ENCODE data around the gene ATP6V0A1.

GRCh38 chr17:42422412-42422957 lies 36.2 kb upstream of the ATP6V0A1 start:
- TF ChIP-seq ZNF274 (IDR thresholded peaks at IDR 0.05; ENCODE audit: low read depth, low read length) (no peak), SUZ12 (IDR thresholded peaks at IDR 0.05; ENCODE audit: extremely low read depth, insufficient read depth, insufficient read length) (no peak)

All from NT2/D1 (cell line).